Spleen (tissue), 11 donors: ENCODE data around the gene LMAN2L. TPM values are rescaled to one million over a fixed set of nuclear protein-coding genes. Genes with fewer than 3 reads are reported as not detected.

ENCODE experiments used
- DNase-seq: peaks from one replicate; pipeline ENCODE4 v3.0.0-alpha.2; 2020
- H3K27ac ChIP-seq, 8 donors: fragments of 200-600 bp; sonication (generic) in 7 of 8; 1 replicate in 4 of 8; 2 replicates in 4 of 8; pipeline versions ENCODE4 v1.5.0 to v1.8.0; 2016 to 2021; ENCODE audit warnings: inconsistent platforms in 4 of 8, mild to moderate bottlenecking in 4 of 8, moderate library complexity in 1 of 8
- H3K27me3 ChIP-seq, 7 donors: fragments of 200-600 bp; sonication (generic) in 6 of 7; replicated peaks in 1 of 7; 1 replicate in 4 of 7; 2 replicates in 3 of 7; pipeline versions ENCODE4 v1.5.0 to v1.8.0; 2016 to 2021; ENCODE audit warnings: inconsistent platforms in 3 of 7, mild to moderate bottlenecking in 1 of 7
- H3K36me3 ChIP-seq, 6 donors: fragments of 200-600 bp; sonication (generic) in 5 of 6; 1 replicate in 4 of 6; 2 replicates in 2 of 6; pipeline versions ENCODE4 v1.5.0 to v1.8.0; 2016 to 2021; ENCODE audit warnings: inconsistent platforms in 2 of 6
- H3K4me1 ChIP-seq, 6 donors: fragments of 200-600 bp; sonication (generic) in 5 of 6; 1 replicate in 3 of 6; 2 replicates in 3 of 6; pipeline versions ENCODE4 v1.5.0 to v1.8.0; 2016 to 2021; ENCODE audit warnings: inconsistent platforms in 3 of 6
- H3K4me3 ChIP-seq, 8 donors: fragments of 200-600 bp; sonication (generic) in 7 of 8; 1 replicate in 4 of 8; 2 replicates in 4 of 8; pipeline versions ENCODE4 v1.5.0 to v1.8.0; 2016 to 2021; ENCODE audit warnings: inconsistent platforms in 4 of 8, mild to moderate bottlenecking in 4 of 8, moderate library complexity in 2 of 8
- H3K9me3 ChIP-seq, 8 donors: fragments of 200-600 bp; sonication (generic) in 7 of 8; 1 replicate in 4 of 8; 2 replicates in 4 of 8; pipeline versions ENCODE4 v1.5.0 to v1.8.0; 2016 to 2021; ENCODE audit warnings: inconsistent platforms in 4 of 8
- POLR2A ChIP-seq, 3 donors: fragments of 450-650 bp; IDR thresholded peaks; one replicate each; pipeline ENCODE4 v1.5.1; 2017; ENCODE audit warnings: antibody characterized with exemption in 3 of 3, mild to moderate bottlenecking in 1 of 3
- POLR2AphosphoS5 ChIP-seq, 3 donors: sonication (generic); formaldehyde crosslinking; IDR thresholded peaks; one replicate each; pipeline ENCODE4 v1.5.1; 2017; ENCODE audit warnings: antibody characterized with exemption in 3 of 3
- WGBS, 5 donors: extraction: QIAGEN DNeasy Blood & Tissue Kit in 3 of 5; methylation state at CpG; one replicate each; pipeline versions ENCODE4 v1.1.5 to v1.1.7; 2013 to 2018; 5-methylcytosine and 5-hydroxymethylcytosine counted together
- intact Hi-C: fragments of 100-400 bp; cut with DNase I; formaldehyde crosslinking; loops from one replicate; pipeline ENCODE4 v1.15.0; 2023; ENCODE audit warnings: low total_unique reads
- polyA plus RNA-seq, 3 donors: library from polyadenylated mRNA; stranded (reverse); fragments of 200-250 nt; gene quantifications; one replicate each; pipeline ENCODE4 v1.2.1, GENCODE V29; 2013
- total RNA-seq, 7 donors: library from RNA; depleted of rRNA in 3 of 7; stranded (reverse); fragments of >200 nt in 3 of 7; fragmentation: NEBNext Ultra II Directional in 4 of 7; extraction: Animal tissue kit (Norgen Biotek cat#: 25700) in 4 of 7; gene quantifications; one replicate each; pipeline versions ENCODE4 v1.1.0 to v1.2.1, GENCODE V29; 2016 to 2021
- TF ChIP-seq, protein P1 (sequence below), 11 experiments: fragments of 200-600 bp in 7 of 11; fragments of 450-650 bp in 4 of 11; sonication (generic) in 4 of 11; IDR thresholded peaks in 8 of 11; conservative IDR thresholded peaks in 3 of 11; 1 replicate in 7 of 11; 2 replicates in 4 of 11; pipeline versions ENCODE4 v1.4.0 to v1.8.0; 2016 to 2021; ENCODE audit warnings: antibody characterized with exemption in 11 of 11, inconsistent platforms in 4 of 11, mild to moderate bottlenecking in 1 of 11
- donor health status: healthy with polysubstance abuse.
- donor health status: DM: no; HTN: no; CAD: no; lungs with moderate emphysema.
- donor health status: DM: no; HTN: no; CAD: no.
- donor health status: Bipolar disorder and iron deficiency.
- donor health status: healthy.
- donor health status: DM: no; HTN: no; CAD: no.
- donor health status: DM: yes; HTN: yes; CAD: no.

The LMAN2L gene
- total and polyA plus RNA-seq, 10 donors: 5.8 to 15.4 (median 9.3) TPM

DNA sequence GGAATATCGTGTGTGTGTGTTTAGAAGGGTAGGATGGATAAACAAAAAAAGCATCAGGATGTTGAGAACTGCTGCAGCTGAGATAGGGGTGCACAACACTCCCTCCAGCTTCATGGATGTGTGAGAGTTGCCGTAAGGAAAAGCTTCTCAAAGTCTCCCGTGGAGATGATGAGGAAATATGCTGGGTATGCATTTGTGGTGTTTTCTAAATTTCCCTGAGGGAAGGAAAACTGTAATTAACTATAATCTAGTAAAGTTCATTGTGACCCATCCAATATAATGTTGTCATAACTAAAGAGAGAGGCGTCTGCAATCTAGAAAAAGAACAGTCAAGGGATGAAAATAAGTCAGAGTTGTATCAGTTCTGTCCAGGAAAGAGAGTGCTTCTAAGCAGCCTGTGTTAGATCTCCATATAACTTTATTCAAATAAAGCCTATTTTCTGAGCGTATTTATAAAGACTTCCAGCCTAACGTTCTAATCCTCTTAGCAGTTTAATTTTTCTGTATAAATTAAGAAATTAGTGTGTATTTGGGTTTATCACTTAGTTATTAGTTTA, 7.3 kb upstream of the LMAN2L start:
- Histone ChIP-seq H3K27ac (no peak overlapping the region), H3K4me3 (no peak overlapping the region), H3K36me3 (no peaks in the 10 kb centered on the region), H3K4me1 (peaks cover 0 to 6% (median 0%) of the 10 kb centered on the region in 6 donors), H3K27me3 (no peaks in the 10 kb centered on the region), H3K9me3 (no peaks in the 10 kb centered on the region)
- DNase-seq: no peak
- 65 to 79% (median 69%) methylated on average over 6 of the region's 6 CpGs for WGBS, 5 donors
- intact Hi-C loops: no loop called here
- no peak for TF ChIP-seq POLR2A (IDR thresholded peaks at IDR 0.05)
- TF ChIP-seq POLR2AphosphoS5 (IDR thresholded peaks at IDR 0.05): no peak
- TF ChIP-seq, protein P1, sequence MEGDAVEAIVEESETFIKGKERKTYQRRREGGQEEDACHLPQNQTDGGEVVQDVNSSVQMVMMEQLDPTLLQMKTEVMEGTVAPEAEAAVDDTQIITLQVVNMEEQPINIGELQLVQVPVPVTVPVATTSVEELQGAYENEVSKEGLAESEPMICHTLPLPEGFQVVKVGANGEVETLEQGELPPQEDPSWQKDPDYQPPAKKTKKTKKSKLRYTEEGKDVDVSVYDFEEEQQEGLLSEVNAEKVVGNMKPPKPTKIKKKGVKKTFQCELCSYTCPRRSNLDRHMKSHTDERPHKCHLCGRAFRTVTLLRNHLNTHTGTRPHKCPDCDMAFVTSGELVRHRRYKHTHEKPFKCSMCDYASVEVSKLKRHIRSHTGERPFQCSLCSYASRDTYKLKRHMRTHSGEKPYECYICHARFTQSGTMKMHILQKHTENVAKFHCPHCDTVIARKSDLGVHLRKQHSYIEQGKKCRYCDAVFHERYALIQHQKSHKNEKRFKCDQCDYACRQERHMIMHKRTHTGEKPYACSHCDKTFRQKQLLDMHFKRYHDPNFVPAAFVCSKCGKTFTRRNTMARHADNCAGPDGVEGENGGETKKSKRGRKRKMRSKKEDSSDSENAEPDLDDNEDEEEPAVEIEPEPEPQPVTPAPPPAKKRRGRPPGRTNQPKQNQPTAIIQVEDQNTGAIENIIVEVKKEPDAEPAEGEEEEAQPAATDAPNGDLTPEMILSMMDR (IDR thresholded peaks at IDR 0.05 in 8 of 11, conservative IDR thresholded peaks at IDR 0.05 in 3 of 11): no peak

DNA sequence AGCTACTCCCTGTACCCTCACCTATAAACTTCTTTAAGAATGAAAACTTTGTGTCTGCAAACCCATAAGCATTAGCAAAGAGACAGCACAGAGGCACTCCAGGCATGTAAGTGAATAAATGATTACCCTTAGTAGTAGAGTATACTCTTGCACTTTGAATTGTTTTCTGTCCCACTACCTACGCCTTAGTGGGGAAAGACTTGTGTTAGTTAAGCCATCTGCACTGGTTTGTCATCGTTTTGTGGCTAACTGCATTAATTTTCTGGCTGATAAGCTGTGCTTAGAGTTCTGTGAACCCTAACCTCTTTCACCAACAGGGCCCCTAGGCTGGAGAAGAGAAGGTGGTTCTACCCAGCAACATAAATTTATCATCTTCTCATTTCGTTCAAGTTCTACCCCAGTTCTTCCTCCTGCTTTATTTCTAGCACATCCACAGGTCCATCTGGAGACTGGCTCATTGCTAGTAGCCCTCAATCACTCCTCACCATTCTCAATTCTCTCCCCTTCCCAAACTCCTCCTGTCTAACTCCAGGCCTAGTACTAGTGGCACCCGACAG, 710 bp downstream of the LMAN2L start:
- H3K9me3 ChIP-seq: no peaks in the 10 kb centered on the region
- peaks cover 13 to 65% (median 42%) of the 10 kb centered on the region in 6 donors for H3K4me1 ChIP-seq
- peak overlapping the region; percentile 77 to 95 (median 86) for H3K4me3 ChIP-seq
- no peaks in the 10 kb centered on the region for H3K27me3 ChIP-seq
- H3K27ac ChIP-seq: peak overlapping the region in 7 of 8 donors; percentile 68 to 87 (median 73)
- DNase-seq: no peak
- intact Hi-C loops: loop anchor here (10.0 kb wide), 1 partner anchor 94 kb away; the partner anchor contains the start of gene FER1L5
- peaks cover 0 to 31% (median 4%) of the 10 kb centered on the region in 6 donors for H3K36me3 ChIP-seq
- WGBS, 5 donors: 16 to 29% (median 23%) methylated on average over 4 of the region's 4 CpGs
- TF ChIP-seq POLR2AphosphoS5 (IDR thresholded peaks at IDR 0.05): no peak
- no peak for TF ChIP-seq POLR2A (IDR thresholded peaks at IDR 0.05)
- TF ChIP-seq, protein P1 (IDR thresholded peaks at IDR 0.05 in 8 of 11, conservative IDR thresholded peaks at IDR 0.05 in 3 of 11): no peak

DNA sequence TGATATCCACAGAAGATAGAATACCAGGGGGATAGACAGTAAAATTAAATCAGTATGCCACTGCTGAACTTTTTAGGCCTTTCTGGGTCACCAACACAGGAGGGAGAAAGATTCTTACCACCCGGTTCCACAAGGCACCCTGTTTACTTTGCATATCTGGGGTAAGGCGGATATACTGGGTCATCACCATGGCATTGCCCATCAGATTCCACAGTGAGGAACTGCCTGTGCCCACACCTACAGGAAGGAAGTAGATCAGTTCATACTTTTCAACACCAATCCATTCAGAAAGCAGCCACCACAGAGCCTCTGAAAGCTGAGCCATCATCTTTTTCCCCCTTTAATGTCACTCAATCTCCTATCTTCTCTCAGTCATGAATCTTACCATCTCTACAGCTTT, 2.0 kb downstream of the LMAN2L start:
- WGBS, 5 donors: 39 to 75% (median 60%) methylated on average over 2 of the region's 2 CpGs
- H3K4me1 ChIP-seq: peaks cover 13 to 69% (median 42%) of the 10 kb centered on the region in 6 donors
- peaks cover 0 to 44% (median 16%) of the 10 kb centered on the region in 6 donors for H3K36me3 ChIP-seq
- no peaks in the 10 kb centered on the region for H3K27me3 ChIP-seq
- no peak overlapping the region for H3K4me3 ChIP-seq
- no peaks in the 10 kb centered on the region for H3K9me3 ChIP-seq
- TF ChIP-seq, protein P1 (IDR thresholded peaks at IDR 0.05 in 8 of 11, conservative IDR thresholded peaks at IDR 0.05 in 3 of 11): no peak
- TF ChIP-seq POLR2AphosphoS5 (IDR thresholded peaks at IDR 0.05) (no peak), POLR2A (IDR thresholded peaks at IDR 0.05) (no peak)
- no peak overlapping the region for H3K27ac ChIP-seq
- intact Hi-C loops: loop anchor here (10.0 kb wide), 1 partner anchor 93 kb away; the partner anchor contains the start of gene FER1L5
- DNase-seq: no peak

DNA sequence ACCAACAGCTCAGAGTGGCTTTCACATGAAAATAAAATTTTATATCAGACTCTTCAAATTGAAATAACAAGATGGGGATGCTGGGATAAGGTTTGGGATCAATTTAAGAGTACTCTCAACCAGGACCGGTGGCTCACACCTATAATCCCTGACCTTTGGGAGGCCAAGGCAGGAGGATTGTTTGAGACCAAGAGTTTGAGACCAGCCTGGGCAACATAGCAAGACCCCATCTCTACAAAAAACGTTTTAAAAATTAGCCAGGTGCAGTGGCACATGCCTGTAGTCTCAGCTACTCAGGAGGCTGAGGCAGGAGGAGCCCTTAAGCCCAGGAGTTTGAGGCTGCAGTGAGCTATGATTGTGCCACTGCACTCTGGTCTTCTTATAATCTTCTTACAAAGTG, 2.6 kb downstream of the LMAN2L start:
- TF ChIP-seq, protein P1 (IDR thresholded peaks at IDR 0.05 in 8 of 11, conservative IDR thresholded peaks at IDR 0.05 in 3 of 11): no peak
- TF ChIP-seq POLR2A (IDR thresholded peaks at IDR 0.05) (no peak), POLR2AphosphoS5 (IDR thresholded peaks at IDR 0.05) (no peak)
- Histone ChIP-seq H3K9me3 (no peaks in the 10 kb centered on the region), H3K4me3 (no peak overlapping the region), H3K36me3 (peaks cover 0 to 50% (median 22%) of the 10 kb centered on the region in 6 donors), H3K4me1 (peaks cover 13 to 69% (median 42%) of the 10 kb centered on the region in 6 donors), H3K27me3 (no peaks in the 10 kb centered on the region), H3K27ac (no peak overlapping the region)
- intact Hi-C loops: loop anchor here (10.0 kb wide), 1 partner anchor 92 kb away; the partner anchor contains the start of gene FER1L5
- DNase-seq: no peak
- WGBS, 5 donors: 78 to 93% (median 81%) methylated on average over 2 of the region's 2 CpGs
